ENCODE results near the gene RHOJ.
"Not testable (repeated sequence)": the region's sequence is repeated elsewhere in the genome, so short reads cannot be mapped to it uniquely, and the experiment has no call there.

RHOJ gene

GRCh38 chr14:63300854-63301253 is 96.6 kb downstream of the RHOJ start:
- DNase-seq = no peak

- DNase-seq = no peak
These were observed 97.8 kb downstream of the RHOJ start for GRCh38 chr14:63301891-63302534.

- not testable (repeated sequence) for DNase-seq
These were observed 100.2 kb downstream of the RHOJ start for GRCh38 chr14:63304429-63304828.

GRCh38 chr14:63308723-63309317 is 104.6 kb downstream of the RHOJ start:
- DNase-seq = peak; percentile 6

- no peak for DNase-seq
These were observed 114.6 kb downstream of the RHOJ start, which contains the start of gene GPHB5 for GRCh38 chr14:63318835-63319234. Gene GPHB5, minus strand, starts transcription at chr14:63318935. Its CDS starts 1,086 bp downstream, at chr14:63317849.

GRCh38 chr14:63322472-63322871 is 118.2 kb downstream of the RHOJ start:
- no peak for DNase-seq

GRCh38 chr14:63322897-63323573 is 118.8 kb downstream of the RHOJ start:
- DNase-seq = no peak

GRCh38 chr14:63326840-63327239 is 122.6 kb downstream of the RHOJ start:
- DNase-seq = no peak

- DNase-seq = no peak
These were observed 124.8 kb downstream of the RHOJ start for GRCh38 chr14:63328787-63329737.

GRCh38 chr14:63342371-63342770 is 138.1 kb downstream of the RHOJ start:
- DNase-seq = no peak

Data from NCI-H1694 (cell line).